Raji (cell line): ENCODE results near the gene CMSS1.

Experiments
- POLR2A ChIP-seq: IDR thresholded peaks from 2 replicates; pipeline ENCODE4 v1.6.1; 2011; ENCODE audit warnings: low read depth, low read length, control low read depth; ENCODE audit not compliant: insufficient read depth

The CMSS1 gene

GRCh38 chr3:99838755-99839154, 21.1 kb downstream of the CMSS1 start:
- no peak for TF ChIP-seq POLR2A

DNA sequence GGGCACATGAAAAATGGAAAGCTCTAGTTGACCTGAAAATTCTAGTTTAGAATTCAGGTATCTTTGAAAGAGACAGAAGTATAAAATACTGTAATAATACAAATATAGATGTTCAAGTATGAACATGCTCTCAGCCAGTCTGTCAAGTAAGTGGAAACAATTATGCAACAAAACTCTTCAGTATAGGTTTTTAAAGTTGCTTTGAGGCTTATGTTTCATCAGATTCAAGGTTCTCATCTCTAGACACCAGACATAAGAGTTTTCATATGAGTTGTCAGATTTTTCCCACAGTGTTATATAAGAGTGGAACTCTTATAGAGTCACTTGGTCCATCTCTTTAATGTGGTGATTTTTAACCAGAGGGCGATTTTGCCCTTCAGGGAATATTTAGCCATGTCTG, 22.0 kb downstream of the CMSS1 start:
- TF ChIP-seq POLR2A = no peak

GRCh38 chr3:99842826-99843589, 25.3 kb downstream of the CMSS1 start:
- no peak for TF ChIP-seq POLR2A

DNA sequence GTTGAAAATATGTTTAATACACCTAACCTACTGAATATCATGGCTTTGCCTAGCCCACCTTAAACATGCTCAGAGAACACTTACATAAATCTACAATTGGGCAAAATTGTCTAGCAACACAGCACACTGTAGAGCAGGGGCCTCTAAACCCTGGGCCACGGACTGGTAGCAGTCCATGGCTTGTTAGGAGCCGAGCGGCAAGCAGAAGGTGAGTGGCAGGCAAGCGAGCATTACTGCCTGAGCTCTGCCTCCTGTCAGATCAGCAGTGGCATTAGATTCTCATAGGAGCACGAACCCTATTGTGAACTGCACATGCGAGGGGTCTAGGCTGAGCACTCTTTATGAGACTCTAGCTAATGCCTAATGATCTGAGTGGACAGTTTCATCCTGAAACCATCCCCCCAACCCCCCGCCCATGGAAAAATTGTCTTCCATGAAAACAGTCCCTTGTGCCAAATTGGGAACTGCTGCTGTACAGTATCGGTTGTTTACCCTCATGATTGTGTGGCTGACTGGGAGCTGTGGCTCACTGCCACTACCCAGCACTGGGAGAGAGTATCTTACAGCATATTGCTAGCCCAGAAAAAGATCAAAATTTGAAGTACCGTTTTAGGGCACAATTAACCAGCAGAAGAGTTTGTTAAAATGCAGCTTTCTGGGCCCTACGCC, 26.1 kb downstream of the CMSS1 start:
- no peak for TF ChIP-seq POLR2A

GRCh38 chr3:99845331-99845730, 27.7 kb downstream of the CMSS1 start:
- no peak for TF ChIP-seq POLR2A

DNA sequence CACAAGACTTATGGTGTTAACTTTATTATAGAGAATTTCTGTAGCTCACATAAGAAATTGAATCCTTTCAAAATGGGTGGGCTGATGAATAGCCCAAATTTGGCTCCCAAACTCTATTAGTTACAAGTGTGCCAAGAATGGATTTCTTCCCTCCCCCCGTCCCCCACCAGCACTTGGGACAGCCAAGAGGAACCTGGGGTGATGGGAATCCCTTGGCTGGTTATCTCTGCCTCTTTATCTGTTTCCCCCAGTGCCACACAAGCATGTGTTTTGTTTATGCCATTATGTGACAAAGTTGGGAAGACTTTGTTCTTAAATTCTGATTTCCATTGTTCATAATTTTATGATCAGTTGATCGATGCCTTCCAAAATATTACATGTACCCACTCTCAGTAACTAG, 28.3 kb downstream of the CMSS1 start:
- TF ChIP-seq POLR2A = no peak

GRCh38 chr3:99846477-99847160, 29.0 kb downstream of the CMSS1 start:
- TF ChIP-seq POLR2A = no peak

GRCh38 chr3:99848433-99848832, 30.8 kb downstream of the CMSS1 start:
- no peak for TF ChIP-seq POLR2A

GRCh38 chr3:99850608-99851007, 32.9 kb downstream of the CMSS1 start:
- no peak for TF ChIP-seq POLR2A

GRCh38 chr3:99851955-99852354, 34.3 kb downstream of the CMSS1 start:
- TF ChIP-seq POLR2A = no peak

DNA sequence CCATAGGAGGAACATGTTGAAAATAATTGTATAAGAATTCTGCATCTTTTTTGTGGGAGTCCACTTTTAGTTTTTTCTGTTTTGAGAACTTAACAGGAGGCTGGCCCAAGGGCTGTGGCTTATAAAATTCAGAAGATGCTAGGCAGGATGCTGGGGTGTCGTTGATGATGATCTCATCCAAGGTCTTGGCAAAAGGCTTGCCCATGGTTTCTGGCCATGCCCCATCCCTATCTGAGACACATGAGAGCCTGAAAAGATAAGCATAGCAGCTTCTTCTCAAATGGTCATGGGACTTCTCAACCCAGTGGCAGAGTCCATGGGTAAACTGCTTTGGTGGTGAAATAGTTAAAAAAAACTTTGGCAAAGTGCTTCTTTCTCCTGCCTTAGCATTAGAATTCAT, 35.2 kb downstream of the CMSS1 start:
- TF ChIP-seq POLR2A = no peak

DNA sequence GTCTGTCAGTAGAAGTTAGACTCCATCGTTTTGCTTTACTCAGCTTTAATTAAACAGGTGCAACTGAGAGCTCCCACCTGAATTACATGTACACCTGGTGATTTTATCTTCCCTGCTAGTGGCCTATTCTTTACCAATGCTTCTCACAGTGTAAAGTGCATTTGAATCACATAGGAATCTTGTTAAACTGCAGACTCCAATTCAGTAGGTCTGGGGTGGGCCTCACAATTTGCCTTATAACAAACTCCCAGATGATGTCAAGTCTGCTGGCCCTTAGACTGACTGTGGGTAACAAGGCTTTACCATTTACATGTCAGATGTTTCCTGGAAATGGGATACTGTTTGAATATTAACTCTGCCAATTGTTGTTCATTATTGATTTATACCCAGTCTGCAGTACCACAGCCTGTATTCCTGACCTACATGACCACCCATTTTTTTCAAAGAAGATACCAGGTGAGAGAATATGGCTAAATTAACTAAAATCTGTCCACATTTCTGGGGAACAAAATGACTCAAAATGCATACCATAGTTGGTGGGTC, 37.2 kb downstream of the CMSS1 start:
- TF ChIP-seq POLR2A = no peak

DNA sequence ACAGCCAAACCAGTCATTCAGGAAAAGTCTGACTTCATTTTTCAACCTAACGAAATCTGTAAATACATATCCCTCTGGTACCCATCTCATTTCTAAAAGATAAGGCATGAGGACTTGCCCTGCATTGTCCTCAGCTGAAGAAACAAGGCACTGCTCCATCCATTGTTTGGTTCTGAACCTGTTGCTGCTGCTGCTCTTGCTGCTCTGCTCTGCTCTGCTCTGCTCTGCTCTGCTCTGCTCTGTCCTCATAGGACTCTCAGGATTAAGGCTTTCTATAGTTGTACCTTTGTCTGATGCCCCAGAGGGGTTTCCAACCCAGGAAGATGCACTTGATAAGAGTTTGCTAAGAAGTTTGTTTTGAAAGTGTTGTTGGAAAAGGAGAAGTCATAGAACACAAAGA, 38.2 kb downstream of the CMSS1 start:
- no peak for TF ChIP-seq POLR2A

DNA sequence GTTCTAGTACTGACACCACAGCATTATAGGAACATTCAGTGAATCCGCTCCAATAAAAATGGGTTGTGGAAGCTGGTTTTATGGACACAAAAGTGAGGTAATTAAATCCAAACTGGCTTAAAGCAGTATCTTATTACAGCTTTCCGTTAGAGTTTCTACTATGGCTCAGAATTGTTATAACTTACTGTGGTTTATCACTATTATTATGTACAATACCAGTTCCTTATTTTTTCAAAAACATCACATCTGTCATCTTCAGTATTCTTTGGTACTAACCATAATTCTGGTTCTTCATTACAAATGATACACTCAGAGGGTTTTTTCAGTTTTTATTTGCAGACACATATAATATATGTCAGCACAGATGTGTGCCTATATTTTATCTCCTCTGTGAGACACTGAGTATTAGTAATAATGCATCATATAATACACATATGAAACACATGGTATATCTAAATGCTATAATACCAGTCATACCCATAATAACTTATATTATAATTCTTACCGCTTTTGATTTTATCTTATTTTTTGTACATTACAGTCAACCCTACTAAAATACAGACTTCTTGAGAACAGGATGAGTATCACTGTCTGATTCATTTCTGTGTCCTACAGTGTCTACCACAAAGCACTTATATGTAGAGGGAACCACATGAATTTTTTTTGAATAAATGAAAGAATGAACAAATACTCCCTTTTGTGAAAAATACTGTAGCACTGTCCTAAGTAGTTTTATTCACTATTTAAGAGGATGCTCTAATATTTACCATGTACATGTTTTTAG, 39.0 kb downstream of the CMSS1 start:
- TF ChIP-seq POLR2A = no peak

- no peak for TF ChIP-seq POLR2A
Measured at GRCh38 chr3:99857278-99857677, 39.6 kb downstream of the CMSS1 start.
